ENCODE results near the gene MAD1L1. TPM values are rescaled to one million over a fixed set of nuclear protein-coding genes. Genes with fewer than 3 reads are reported as not detected.

MAD1L1 gene
- total RNA-seq, 1 donor from 2014 or later: 57.6 TPM

DNA sequence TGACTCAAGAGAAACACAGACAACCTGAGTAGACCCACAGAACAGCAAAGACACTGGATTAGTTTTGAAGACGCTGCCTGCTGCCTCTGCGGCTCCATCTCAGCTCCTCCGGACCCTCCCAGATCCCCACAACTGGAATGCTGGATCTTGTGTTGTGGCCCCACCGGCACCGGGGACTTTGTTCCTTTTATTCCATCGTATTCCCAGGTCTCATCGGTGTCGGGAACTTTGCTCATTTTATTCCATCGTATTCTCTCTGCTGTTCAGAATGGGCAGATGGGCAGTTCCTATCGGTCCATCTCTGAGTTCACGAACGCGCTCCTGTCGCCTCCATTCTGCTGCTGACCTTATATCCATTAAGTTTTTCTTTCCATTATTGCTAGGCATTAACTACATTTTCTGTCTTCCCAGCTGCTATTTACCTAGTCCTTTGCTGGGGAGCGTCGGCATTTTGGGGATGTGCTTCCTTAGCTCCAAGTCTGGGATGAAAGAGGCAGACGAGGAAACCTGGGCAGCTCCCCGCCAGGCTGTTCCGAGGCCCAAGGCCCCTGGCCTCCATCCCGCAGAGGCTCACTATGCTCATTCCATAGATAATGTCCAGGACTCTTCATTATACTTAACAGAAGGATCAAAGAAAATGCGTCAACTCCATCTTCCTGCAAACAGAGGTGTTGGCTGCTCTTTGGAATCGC is 192.4 kb downstream of the MAD1L1 start:
- Mint-ChIP-seq H3K4me1 (ENCODE audit: low read depth, unreplicated experiment) (peaks cover 10% of the 10 kb centered on the region), H3K9me3 (ENCODE audit: unreplicated experiment) (peaks cover 10% of the 10 kb centered on the region), H3K27ac (ENCODE audit: unreplicated experiment) (no peak overlapping the region), H3K27me3 (ENCODE audit: unreplicated experiment) (peaks cover 5% of the 10 kb centered on the region), H3K4me3 (ENCODE audit: unreplicated experiment) (no peak overlapping the region), H3K36me3 (ENCODE audit: unreplicated experiment) (peaks cover 16% of the 10 kb centered on the region)
- no peak for DNase-seq
- TF ChIP-seq, protein P1, sequence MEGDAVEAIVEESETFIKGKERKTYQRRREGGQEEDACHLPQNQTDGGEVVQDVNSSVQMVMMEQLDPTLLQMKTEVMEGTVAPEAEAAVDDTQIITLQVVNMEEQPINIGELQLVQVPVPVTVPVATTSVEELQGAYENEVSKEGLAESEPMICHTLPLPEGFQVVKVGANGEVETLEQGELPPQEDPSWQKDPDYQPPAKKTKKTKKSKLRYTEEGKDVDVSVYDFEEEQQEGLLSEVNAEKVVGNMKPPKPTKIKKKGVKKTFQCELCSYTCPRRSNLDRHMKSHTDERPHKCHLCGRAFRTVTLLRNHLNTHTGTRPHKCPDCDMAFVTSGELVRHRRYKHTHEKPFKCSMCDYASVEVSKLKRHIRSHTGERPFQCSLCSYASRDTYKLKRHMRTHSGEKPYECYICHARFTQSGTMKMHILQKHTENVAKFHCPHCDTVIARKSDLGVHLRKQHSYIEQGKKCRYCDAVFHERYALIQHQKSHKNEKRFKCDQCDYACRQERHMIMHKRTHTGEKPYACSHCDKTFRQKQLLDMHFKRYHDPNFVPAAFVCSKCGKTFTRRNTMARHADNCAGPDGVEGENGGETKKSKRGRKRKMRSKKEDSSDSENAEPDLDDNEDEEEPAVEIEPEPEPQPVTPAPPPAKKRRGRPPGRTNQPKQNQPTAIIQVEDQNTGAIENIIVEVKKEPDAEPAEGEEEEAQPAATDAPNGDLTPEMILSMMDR (IDR thresholded peaks at IDR 0.05; ENCODE audit: partially characterized antibody, unreplicated experiment): no peak

DNA sequence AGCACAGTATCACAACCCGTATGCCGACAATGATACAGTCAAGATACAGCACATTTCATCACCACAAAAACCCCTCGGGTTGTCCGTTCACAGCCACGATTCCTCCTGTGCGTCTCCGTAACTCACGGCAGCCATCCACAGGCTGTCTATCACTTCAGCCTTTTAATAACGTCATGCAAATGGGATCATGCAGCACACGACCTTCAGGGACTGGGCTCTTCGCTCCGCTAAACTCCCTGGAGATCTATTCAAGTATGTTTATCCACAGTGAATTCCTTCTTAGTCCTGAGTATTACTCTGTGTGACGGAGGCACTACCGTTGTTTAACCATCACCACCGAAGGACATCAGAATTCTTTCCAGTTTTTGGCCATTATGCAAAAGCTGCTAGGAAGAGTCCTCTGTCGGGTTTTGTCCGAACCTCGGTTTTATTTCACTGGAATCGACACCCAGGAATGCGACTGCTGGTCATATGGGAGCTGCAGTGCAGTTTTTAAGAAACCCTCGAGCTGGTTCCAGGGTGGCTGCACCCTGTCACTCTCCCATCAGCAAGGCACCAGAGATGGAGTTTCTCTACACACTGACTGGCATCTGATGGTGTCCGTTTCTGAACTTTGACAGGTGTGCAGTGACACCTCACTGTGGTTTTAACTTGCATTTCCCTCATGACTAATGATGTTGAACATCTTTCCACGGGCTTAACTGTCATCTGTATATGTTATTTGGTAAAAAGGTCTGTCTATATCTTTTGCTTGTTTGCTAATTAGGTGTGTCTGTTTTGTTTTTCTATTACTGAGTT is 193.6 kb downstream of the MAD1L1 start:
- DNase-seq: no peak
- Mint-ChIP-seq H3K9me3 (ENCODE audit: unreplicated experiment) (peaks cover 10% of the 10 kb centered on the region), H3K4me3 (ENCODE audit: unreplicated experiment) (no peak overlapping the region), H3K36me3 (ENCODE audit: unreplicated experiment) (peaks cover 16% of the 10 kb centered on the region), H3K27me3 (ENCODE audit: unreplicated experiment) (peaks cover 5% of the 10 kb centered on the region), H3K4me1 (ENCODE audit: low read depth, unreplicated experiment) (peaks cover 10% of the 10 kb centered on the region), H3K27ac (ENCODE audit: unreplicated experiment) (no peak overlapping the region)
- TF ChIP-seq, protein P1 (IDR thresholded peaks at IDR 0.05; ENCODE audit: partially characterized antibody, unreplicated experiment): no peak

DNA sequence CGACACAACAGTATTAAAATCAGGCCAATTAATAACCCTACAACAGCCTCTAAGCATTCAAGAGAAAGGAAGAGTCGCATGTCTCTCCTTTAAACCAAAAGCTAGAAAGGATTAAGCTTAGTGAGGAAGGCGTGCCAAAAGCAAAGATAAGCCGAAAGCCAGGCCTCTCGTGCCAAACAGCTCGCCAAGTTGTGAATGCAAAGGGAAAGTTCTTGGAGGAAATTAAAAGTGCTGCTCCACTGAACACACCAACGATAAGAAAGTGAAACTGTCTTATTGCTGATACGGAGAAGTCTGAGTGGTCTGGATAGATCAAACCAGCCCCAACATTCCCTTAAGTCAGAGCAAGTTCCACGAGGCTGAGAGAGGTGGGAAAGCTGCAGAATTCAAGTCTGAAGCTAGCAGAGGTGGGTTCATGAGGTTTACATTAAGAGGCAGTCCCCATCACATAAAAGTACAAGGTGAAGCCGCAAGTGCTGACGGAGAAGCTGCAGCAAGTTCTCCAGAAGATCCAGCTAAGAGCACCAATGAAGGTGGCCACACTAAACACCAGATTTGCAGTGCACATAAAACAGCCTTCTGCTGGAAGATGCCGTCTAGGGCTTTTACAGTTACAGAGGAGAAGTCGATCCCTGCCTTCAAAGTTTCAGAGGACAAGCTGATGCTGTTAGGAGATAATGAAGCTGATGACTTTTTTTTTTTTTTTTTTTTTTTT is 194.8 kb downstream of the MAD1L1 start:
- Mint-ChIP-seq H3K4me3 (ENCODE audit: unreplicated experiment) (no peak overlapping the region), H3K36me3 (ENCODE audit: unreplicated experiment) (peaks cover 12% of the 10 kb centered on the region), H3K27ac (ENCODE audit: unreplicated experiment) (no peak overlapping the region), H3K9me3 (ENCODE audit: unreplicated experiment) (peaks cover 9% of the 10 kb centered on the region), H3K27me3 (ENCODE audit: unreplicated experiment) (peaks cover 5% of the 10 kb centered on the region), H3K4me1 (ENCODE audit: low read depth, unreplicated experiment) (peaks cover 9% of the 10 kb centered on the region)
- no peak for DNase-seq
- TF ChIP-seq, protein P1 (IDR thresholded peaks at IDR 0.05; ENCODE audit: partially characterized antibody, unreplicated experiment): no peak

DNA sequence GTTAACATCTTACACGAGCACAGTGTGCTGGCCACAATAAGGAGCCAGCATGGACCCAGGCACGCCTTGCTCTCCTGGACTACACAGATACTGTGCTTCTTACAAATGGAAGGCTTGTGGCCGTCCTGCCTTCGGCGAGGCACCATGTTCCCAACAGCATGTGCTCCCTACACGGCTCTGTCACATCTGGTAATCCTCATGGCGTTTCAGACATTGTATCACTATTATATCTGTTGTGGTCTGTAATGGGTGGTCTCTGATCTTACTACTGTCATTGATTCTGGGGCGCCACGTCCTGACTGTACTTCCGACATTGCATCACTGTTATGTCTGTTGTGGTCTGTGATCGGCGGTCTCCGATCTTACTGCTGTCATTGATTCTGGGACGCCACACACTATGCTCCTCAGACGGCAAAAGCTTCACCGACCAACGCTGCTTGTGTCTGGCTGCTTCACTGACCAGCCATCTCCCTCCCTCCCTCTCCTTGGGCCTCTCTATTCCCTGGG is 195.4 kb downstream of the MAD1L1 start:
- H3K4me1 Mint-ChIP-seq (ENCODE audit: low read depth, unreplicated experiment): peaks cover 9% of the 10 kb centered on the region
- peaks cover 6% of the 10 kb centered on the region for H3K36me3 Mint-ChIP-seq (ENCODE audit: unreplicated experiment)
- no peak overlapping the region for H3K27ac Mint-ChIP-seq (ENCODE audit: unreplicated experiment)
- H3K4me3 Mint-ChIP-seq (ENCODE audit: unreplicated experiment): no peak overlapping the region
- no peak for DNase-seq
- TF ChIP-seq, protein P1 (IDR thresholded peaks at IDR 0.05; ENCODE audit: partially characterized antibody, unreplicated experiment): no peak
- peaks cover 9% of the 10 kb centered on the region for H3K9me3 Mint-ChIP-seq (ENCODE audit: unreplicated experiment)
- peaks cover 5% of the 10 kb centered on the region for H3K27me3 Mint-ChIP-seq (ENCODE audit: unreplicated experiment)
